MV-4-11 (cell line): ENCODE data around the gene EXO1.
"Not testable (repeated sequence)": the region's sequence is repeated elsewhere in the genome, so short reads cannot be mapped to it uniquely, and the experiment has no call there.

Source experiments
- DNase-seq: peaks from one replicate; lab custom pipeline; 2025; lab: John Stamatoyannopoulos, UW

The EXO1 gene

DNA sequence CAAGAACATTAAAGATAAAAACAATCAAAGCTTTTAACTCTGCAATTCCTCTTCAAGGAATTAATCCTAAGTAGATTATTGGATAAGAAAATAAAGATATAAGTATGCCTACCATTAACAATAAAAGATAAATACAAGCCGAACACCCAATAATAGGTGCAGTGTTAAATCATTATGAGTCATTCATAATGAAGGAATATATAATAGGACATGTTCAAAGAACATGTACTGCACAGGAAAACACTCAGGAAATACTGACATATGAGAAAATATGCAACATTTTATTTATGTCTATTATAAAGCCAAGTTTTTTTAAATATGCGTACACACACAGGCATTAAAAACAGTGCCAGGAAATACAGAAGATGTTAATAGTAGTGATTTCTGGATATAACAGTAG lies 11.1 kb upstream of the EXO1 start:
- DNase-seq, result no peak

- DNase-seq, result no peak
Observed at GRCh38 chr1:241837416-241837815, 10.6 kb upstream of the EXO1 start.

GRCh38 chr1:241837901-241838300 lies 10.1 kb upstream of the EXO1 start:
- DNase-seq, result no peak

- DNase-seq, result peak; percentile 52
Observed at GRCh38 chr1:241838897-241839296, 9.1 kb upstream of the EXO1 start.

DNA sequence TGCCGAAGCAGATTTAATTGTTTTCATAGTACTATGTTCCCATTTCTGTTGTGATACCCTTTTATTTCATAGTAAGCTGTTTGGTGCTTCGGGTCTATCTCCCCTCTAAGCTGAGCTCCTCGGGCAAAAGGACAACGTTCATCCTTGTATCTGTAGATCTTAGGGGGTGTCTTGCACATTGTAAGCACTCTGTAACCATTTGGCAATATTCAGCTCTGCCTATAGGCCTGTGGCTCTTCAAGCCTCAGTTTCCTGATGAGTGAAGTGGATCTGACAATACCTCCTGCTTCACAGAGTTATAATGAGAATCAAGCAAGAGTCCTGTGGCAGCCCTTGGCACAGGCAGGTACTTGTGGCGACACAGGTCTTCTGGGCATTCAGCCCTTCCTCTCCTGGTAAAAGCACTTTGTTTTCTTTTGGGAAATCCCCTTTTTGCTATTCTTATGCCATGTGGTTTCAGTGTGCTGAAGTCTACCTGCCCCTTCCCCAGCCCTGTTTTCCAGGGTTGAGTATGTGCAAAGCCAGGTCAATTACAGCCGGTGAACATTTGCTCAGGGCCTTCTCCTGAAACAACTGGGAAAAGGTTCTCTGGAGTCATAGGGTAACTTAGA lies 8.5 kb upstream of the EXO1 start:
- no peak for DNase-seq

DNA sequence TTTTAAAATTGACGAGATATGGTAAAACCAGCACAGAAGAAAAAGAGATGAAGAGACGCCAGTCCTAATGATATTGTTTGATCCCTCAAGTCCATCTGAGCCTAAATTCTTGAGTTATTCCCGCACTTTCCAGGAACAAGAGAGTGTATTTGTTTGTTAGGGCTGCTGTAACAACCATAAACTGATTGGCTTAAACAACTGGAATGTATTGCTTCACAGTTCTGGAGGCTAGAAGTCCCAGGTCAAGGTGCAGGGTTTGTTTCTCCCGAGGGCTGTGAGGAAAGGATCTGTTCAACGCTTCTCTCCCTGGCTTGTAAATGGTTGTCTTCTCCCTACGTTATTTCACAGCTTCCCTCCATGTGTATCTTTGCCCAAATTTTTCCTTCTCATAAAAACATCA lies 7.8 kb upstream of the EXO1 start:
- DNase-seq, result no peak

- DNase-seq, result no peak
Observed at GRCh38 chr1:241841691-241842090, 6.3 kb upstream of the EXO1 start.

- no peak for DNase-seq
Observed at GRCh38 chr1:241842565-241842964, 5.4 kb upstream of the EXO1 start.

DNA sequence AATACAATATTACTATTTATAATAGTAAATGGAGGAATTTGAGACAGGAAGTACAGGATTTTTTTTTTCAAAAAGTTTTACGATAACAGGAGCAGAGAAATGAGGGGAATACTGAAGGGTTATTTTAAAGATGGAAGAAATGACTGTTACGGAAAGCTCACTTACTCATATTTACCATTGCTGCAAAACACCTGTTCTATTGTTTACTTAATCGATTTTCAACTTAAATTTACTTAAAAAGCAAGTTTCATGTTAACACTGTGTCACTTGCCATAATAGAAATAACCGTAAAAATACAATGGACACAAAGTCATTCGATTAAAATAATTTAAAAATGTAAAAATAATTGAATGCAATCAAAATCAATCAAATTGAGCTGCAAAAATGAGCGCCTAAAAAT lies 3.4 kb upstream of the EXO1 start:
- DNase-seq, result no peak

GRCh38 chr1:241846375-241846774 lies 1.6 kb upstream of the EXO1 start:
- DNase-seq, result no peak

DNA sequence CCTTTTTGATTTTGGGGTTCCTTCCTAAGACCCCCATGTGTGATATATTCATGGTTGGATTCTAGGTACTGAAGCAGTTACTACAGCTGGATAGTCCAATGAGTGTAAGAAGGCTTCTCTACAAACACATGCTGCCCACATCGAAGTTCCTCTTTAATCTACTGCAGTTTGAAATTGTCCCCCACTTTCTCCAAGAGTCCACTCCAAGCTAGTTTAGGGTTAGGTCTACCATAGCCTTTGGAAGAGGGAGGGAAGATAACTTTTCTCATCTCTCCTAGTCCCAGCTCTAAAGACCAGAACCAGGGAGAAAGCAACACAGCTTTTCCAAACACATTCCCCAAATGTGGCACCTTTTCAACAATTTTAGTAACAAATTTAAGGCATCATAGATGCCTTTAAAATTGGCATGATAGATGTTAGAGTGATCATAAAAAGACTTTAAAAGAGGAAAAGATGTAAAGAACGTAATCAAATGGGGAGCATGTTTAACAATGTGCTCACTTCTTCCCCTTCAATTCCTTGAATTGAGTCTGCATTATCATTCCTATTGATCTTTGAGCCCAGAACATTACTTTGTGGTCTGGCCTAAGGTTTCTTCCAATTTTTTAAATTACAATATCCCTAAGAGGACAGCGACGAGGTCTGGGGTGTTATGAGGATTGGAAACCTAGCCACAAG lies 1.0 kb upstream of the EXO1 start:
- DNase-seq, result no peak

DNA sequence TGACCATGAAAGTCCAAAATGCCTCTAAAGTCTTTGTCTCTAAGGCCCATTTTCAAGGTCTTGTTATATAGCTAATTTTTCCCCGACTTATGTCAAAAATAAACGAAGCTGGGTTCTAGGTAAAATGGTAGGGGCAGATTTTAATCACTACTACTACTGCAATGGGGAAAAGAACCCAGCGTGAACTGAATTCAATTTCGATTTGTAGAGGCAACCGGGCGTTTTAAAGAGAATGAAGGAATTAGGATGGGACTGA lies 536 bp upstream of the EXO1 start:
- no peak for DNase-seq

GRCh38 chr1:241848686-241849344 lies 811 bp downstream of the EXO1 start:
- DNase-seq, result no peak

DNA sequence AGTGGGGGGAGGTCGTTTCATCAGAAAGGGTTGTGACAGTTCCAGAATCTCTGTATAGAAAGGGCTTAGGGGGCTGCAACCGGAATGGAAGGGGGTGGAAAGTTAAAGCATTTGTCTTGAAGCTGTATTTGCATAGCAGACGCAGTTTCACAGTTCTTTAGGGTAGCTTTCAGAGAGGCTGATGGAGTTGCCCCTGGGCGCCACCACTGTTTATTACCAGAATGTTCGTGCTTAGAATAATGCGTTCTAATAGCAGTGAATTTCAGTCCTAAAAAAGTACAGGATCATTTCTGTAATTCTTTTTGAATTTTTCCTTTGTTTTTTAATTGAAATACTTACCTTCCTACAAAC lies 1.3 kb downstream of the EXO1 start:
- no peak for DNase-seq

DNA sequence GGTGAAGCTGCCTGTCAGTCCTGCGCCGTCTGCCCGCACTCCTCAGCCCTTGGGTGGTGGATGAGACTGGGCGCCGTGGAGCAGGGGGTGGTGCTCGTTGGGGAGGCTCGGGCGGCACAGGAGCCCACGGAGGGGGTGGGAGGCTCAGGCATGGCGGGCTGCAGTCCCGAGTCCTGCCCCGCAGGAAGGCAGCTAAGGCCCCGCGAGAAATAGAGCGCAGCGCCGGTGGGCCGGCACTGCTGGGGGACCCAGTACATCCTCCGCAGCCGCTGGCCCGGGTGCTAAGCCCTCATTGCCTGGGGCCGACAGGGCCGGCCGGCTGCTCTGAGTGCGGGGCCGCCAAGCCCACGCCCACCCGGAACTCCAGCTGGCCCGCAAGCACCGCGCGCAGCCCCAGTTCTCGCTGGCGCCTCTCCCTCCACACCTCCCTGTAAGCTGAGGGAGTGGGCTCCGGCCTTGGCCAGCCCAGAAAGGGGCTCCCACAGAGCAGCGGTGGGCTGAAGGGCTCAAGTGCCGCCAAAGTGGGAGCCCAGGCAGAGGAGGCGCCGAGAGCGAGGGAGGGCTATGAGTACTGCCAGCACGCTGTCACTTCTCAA lies 7.6 kb downstream of the EXO1 start:
- not testable (repeated sequence) for DNase-seq

DNA sequence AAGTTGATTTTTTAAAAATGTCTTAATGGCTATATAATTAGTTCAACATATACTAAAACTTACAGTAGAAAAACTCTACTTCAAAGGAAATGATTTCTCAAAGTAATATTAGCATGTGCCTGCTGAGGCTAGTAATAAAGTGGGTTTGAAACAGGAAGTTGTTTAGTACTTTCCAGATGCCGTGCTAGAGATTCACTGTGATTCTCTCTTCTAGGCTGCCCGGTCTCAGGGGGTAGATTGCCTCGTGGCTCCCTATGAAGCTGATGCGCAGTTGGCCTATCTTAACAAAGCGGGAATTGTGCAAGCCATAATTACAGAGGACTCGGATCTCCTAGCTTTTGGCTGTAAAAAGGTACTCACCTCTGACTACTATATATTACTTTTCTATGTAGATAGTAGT lies 9.1 kb downstream of the EXO1 start:
- DNase-seq, result peak; percentile 34

DNA sequence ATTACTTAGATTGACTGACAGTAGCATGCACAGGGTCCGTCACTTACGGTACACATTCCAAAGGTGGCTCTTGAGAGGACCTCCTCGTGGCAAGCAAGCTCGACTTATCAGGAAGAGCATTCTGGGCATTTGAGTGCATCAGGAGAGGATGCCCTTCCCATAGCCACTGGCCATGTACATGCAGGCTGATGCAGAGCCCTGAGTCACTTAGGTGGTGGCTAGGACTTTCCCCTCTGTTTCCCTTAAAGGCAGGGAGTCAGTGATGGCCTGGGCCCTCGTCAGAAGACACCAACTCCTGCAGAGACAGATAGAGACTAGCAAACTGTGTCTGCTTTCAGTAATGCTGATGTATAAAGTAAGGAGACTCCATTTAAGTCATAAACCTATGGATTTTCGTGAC lies 12.9 kb downstream of the EXO1 start:
- no peak for DNase-seq

DNA sequence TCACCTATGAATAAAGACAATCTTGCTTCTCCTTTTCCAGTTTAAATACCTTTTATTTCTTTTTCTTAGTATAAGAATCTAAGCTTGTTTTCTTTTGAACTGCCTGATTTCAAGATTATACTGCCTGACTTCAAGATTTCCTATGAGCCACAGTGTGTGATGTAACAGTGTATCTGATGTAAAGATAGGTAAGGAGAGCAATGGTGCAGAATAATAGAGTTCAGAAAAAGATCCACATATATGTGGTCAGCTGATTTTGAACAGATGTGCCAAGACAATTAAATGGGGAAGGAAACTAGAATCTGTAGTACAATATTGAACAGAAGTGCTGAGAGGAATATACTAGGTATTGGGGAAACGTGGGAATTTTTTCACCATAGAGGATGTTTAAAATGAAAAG lies 21.0 kb downstream of the EXO1 start:
- DNase-seq, result no peak

DNA sequence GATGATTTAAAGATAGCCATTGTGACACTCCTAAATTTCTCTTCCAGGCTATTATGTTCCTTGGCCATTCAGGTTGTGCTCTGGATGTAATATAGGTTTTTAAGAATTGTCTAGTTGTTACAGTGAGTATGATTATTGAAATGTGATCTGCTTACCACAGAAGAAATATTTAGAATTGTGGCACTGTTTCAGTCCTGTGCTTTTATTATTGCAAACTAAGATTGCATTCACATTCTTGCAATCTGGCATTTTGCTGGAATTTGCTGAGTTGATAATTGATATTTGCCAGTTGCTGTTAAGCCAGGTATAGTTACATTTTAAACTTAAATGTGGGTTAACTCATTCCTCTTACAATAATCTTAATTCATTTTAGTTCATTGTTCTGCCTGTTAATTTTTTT lies 22.3 kb downstream of the EXO1 start:
- no peak for DNase-seq

DNA sequence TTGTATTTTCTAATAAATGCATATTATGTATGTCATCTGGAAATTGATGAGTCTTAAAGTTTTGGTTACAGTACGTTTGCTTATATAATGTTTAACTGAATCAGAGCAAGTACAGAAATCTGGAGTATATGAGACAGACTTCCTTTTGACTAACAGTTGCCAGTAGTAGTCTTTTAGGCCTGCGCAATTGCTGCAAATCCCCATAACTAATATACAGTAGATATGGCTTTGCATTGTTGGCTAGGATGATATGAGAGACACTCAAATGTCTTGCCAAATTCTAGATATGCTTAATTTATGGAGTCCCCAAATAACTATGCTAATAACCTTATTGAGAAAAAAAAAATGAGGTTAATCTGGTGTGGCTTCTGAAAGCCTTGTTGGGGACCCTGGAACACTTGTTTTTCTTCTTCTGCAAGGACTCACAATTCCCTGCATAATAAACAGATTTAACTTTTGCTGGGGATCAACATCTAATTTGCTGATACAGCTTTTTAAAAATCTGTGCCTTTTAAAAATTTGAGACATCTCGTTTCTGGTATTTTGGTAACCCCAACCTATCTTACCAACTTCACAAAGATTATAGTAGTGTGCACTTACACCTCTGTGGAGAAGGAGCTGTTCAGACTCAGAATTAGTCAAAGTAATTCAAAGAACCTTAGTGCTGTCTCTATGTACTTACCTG lies 22.9 kb downstream of the EXO1 start:
- no peak for DNase-seq

GRCh38 chr1:241881440-241881839 lies 33.4 kb downstream of the EXO1 start:
- no peak for DNase-seq

GRCh38 chr1:241883159-241883558 lies 35.2 kb downstream of the EXO1 start:
- no peak for DNase-seq

DNA sequence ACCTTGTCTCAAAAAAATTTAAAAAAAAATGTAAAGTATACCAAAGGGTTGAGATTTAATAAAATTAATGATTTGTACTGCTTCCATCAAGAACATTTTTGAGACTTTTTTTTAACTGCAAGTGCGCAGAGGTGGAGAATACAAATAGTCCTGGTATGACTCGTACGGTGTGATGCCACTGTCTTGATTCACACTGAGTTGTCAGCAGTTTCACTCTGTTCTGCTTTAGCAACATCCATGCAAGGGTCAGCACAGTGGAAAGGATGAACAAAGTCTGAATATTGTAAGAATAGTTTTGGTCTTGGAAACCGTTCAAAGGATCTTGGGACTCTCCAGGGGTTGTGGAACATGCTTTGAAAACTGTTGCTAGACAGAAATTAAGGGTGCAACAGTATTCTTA lies 40.2 kb downstream of the EXO1 start:
- no peak for DNase-seq
